Peyer's patch (tissue), 4 donors: ENCODE results near the gene IFT122.

ENCODE experiments used
- POLR2A ChIP-seq, 2 donors: fragments of 450-650 bp; IDR thresholded peaks; one replicate each; pipeline ENCODE4 v1.5.1; 2017; ENCODE audit warnings: antibody characterized with exemption in 2 of 2, mild to moderate bottlenecking in 2 of 2, moderate library complexity in 2 of 2
- TF ChIP-seq, protein P1 (sequence below), 6 experiments: fragments of 450-650 bp in 4 of 6; fragments of 200-600 bp in 2 of 6; sonication (generic) in 1 of 6; IDR thresholded peaks; one replicate each; pipeline ENCODE4 v1.5.1; 2017 to 2019; ENCODE audit warnings: antibody characterized with exemption in 6 of 6, mild to moderate bottlenecking in 3 of 6, moderate library complexity in 1 of 6

DNA sequence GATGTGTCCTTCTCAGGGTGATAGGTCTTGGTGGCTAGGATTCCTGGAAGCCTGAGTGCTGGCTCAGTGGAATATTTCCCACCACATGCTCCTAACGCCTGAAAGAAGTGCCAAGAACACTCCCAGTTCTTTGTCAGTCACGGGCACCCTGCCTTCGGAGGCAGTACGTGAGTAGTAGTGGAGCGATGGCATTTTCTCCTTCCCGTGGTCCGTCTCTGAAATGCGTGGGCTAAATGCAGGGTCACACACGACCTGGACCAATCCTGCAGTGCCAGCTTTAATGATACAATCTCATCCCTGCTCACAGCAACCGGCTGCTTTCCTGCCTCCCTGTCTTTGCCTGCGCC lies 117.5 kb downstream of the IFT122 start:
- TF ChIP-seq, protein P1, sequence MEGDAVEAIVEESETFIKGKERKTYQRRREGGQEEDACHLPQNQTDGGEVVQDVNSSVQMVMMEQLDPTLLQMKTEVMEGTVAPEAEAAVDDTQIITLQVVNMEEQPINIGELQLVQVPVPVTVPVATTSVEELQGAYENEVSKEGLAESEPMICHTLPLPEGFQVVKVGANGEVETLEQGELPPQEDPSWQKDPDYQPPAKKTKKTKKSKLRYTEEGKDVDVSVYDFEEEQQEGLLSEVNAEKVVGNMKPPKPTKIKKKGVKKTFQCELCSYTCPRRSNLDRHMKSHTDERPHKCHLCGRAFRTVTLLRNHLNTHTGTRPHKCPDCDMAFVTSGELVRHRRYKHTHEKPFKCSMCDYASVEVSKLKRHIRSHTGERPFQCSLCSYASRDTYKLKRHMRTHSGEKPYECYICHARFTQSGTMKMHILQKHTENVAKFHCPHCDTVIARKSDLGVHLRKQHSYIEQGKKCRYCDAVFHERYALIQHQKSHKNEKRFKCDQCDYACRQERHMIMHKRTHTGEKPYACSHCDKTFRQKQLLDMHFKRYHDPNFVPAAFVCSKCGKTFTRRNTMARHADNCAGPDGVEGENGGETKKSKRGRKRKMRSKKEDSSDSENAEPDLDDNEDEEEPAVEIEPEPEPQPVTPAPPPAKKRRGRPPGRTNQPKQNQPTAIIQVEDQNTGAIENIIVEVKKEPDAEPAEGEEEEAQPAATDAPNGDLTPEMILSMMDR (IDR thresholded peaks at IDR 0.05), result no peak
- TF ChIP-seq POLR2A (IDR thresholded peaks at IDR 0.05), result no peak
